Measurements from ENCODE around the gene TFDP2.
"Not testable (repeated sequence)": the region's sequence is repeated elsewhere in the genome, so short reads cannot be mapped to it uniquely, and the experiment has no call there.

Gene TFDP2

DNA sequence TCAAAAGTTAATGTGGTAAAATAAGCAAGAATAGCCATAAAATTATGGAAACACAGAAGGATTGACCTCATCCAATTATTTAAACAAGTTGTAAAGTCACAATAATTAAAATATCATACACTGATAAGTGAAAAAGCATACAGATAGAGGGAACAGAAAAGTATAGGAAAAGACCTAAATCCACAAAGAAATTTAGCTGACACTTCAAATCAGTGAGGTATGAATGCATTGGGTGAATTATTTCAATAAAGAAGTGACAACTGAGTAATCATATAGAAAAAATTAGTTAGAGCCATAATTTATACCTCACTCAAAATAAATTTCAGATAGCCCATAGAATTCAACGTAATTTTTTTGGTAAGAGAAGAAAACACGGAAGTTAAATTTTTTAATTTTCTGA is 25.1 kb downstream of the TFDP2 start:
- DNase-seq, result no peak

DNA sequence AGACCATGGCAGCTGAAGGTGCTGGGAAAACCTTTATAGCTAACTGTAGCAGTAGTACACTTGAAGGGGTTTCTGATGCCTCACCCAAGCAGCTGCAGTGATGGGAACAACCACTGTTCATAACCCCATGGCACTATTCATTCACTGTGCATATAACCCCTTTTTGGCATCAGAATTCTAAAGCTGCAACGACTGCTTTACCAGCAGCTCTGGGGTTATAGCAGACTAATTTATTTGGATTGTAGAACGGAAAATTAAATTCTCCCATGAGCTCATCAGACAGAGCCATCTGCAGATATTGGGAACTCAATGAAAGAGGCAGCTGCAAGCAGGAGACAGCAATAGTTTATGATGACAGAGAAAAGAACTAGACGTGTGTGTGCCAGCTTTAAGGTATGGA is 28.6 kb downstream of the TFDP2 start:
- no peak for DNase-seq

DNA sequence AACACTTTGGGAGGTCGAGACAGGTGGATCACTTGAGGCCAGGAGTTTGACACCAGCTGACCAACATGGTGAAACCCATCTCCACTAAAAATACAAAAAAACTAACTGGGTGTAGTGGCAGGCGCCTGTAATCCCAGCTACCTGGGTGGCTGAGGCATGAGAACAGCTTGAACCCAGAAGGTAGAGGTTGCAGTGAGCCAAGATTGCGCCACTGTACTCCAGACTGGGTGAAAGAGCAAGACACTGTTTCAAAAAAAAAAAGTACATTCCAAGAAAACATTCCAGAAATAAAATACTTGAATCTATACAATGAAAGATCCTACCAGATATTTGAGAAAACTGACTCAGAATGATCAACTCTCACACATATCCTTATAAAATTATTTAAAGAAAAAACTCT is 30.4 kb downstream of the TFDP2 start:
- no peak for DNase-seq

DNA sequence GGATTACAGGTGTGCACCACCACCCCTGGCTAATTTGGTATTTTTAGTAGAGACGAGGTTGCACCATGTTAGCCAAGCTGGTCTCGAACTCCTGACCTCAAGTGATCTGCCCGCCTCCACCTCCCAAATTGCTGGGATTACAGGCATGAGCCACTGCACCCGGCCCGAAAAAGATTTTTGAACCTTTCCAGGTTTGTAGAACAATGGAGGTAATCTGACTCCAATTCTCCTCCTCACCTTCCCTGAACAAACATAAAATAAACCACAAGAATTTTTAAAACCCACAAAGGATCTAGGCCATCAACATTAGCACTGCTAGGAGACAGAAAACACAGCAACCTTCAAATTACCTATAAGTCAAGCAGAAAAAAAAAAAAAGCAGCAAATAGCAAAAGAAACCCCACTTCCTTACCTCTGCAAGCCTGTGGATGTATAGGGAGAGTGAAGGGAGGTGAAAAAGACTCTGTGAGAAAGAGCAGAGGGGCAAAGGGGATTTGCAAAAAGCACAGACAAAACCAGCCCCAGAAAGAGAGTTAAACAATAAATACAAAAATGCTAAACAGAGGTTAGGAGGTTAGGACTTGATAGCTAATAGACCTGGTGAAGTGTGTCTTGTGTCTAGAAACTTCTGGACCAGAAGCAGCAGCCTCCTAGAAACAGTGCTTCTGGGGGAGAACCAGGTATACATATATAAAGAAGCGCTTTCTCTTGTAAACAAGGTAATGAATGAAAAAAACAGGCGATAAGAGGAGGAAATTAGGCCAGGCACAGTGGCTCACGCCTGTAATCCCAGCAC is 32.1 kb downstream of the TFDP2 start:
- no peak for DNase-seq

DNA sequence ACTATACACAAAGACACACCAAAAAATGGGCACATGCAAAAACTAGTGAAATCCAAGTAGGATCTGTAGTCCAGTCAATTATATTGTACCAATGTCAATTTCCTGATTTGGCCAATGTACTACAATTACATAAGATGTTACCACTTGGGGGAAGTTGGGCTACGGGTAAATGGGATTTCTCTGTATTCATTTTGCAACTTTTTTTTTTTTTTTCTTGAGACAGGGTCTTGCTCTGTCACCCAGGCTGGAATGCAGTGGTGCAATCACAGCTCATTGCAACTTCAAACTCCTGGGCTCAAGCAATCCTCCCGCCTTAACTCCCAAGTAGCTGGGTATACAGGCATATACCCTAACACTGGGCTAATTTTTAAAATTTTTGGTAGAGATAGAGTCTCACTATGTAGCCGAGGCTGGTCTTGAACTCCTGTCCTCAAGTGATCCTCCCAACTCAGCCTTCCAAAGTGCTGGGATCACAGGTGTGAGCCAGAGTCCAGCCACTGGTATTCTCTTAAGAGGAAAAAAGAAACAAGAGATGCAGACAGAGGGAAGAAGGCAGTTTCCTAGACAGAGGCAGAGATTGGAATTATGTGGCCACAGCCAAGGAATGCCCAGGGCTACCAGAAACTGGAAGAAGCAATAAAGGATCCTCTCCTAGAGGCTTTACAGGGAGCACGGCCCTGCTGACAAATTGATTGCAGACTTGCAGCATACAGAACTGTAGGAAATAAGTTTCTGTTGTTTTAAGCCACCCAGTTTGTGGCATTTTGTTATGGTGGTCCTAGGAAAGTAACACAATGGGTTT is 33.3 kb downstream of the TFDP2 start:
- peak; percentile 85 to 87 for DNase-seq

DNA sequence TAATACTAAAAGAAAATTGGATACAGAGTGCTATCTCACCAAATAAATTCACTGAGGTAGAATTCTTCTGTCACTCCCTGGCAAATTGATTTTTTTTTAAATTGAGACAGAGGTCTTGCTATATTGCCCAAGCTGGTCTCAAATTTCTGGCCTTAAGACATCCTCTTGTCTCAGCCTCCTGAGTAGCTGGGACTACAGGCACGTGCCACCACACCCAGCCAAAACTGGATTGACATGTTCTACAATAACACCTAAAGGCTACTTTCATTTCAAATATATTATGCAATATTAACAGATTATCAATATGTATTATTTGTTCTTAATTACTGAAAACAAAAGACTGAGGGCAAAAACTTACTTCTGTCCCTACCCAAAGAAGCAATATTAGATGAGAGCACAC is 36.7 kb downstream of the TFDP2 start:
- no peak for DNase-seq

DNA sequence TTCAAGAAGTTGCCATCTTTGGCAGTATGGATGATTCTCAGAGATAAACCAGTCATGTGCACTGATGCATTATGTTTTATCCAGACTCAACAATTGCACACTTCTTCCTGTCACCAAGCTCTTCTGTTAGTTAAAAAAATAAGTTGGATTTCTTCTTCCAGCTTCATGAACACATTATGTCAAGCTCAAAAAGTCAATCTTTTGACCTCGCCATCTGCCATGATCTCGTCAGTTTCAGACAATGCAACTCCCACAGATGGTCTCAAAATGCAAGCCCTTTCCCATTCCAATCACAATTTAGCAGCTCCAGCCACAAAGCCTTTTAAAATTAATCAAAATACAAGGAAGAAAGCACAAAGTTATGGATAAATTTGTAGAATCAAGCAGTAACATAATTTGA is 42.8 kb downstream of the TFDP2 start:
- DNase-seq, result no peak

DNA sequence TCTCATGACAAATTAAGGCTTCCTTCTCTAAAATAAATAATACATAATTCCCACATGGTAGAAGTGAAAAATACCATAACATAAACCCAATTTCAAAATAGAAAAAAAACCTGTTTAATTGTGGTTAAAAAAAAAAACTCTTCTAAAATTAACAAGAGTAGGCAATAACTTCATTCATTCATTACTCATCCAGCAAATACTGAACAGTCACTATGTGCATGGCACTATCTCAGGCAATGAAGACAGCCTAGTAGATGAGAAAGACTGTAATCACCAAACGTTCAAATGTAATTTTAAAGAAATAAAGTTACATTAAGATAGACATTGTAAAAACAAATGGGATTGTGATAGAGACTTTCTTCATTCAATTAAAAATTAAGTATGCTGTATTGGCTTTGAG is 43.4 kb downstream of the TFDP2 start:
- no peak for DNase-seq

DNA sequence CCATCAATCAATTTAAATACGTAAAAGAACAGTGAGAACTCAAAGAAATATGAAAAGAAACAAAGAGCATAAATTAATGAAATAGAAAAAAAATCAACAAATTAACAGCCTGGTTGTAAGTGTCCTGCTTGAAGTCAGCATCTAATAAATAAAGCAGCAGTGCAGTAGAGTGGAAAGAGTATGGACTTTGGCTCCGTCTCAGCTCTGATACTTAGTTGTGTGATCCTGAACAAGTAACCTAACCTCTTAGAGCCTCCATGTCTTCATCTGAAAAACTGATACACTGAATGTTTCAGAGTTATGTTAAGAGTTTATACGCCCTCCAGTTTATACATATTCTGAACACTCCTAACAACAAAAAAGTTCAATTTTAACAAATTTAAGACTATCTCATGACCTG is 44.6 kb downstream of the TFDP2 start:
- DNase-seq, result no peak

DNA sequence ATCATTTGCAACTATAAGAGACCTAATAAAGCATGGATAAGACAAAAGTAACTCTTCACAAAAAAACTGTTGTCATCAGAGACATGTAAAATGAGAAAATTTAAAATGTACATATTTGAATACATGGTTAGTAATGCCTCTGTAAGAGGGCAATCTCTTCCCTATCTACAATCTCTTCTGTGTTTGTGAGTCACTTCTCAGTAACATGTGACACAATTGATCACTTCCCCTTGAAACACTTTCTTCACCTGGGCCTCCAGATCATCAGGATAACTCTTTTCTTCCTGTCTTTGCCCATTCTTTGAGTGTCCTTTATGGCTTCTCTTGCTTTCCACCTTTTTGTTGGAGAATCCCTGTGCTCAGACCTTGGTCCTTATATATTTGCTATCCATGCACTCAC is 50.4 kb downstream of the TFDP2 start:
- DNase-seq, result peak; percentile 29 to 33

DNA sequence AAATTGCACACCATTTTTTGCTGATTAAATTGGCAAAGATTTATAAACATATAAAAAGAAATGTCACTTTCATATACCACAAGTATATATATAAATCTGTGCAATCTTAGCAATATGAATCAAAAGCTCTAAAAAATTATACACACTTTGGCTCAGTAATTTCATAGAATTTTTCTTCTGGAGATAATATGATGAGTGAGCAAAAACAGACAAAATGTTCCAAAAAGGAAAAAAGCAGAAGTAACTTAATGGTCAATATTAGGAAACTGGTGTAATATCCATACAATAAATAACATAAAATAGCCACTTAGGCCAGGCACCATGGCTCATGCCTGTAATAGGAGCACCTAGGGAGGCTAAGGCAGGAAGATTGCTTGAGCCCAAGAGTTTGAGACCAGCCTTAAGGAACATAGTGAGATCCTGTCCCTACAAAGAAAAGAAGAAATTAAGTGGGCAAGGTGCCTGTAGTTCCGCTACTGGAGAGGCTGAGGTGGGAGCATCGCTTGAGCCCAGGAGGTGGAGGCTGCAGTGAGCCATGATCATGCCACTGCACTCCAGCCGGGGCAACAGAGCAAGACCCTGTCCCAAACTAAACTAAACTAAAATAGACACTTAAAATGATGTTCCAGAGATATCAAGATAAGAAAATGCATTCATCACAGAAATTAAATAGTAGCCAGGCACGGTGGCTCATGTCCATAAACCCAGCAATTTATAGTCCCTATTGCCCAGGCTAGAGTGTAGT is 52.1 kb downstream of the TFDP2 start:
- no peak for DNase-seq

DNA sequence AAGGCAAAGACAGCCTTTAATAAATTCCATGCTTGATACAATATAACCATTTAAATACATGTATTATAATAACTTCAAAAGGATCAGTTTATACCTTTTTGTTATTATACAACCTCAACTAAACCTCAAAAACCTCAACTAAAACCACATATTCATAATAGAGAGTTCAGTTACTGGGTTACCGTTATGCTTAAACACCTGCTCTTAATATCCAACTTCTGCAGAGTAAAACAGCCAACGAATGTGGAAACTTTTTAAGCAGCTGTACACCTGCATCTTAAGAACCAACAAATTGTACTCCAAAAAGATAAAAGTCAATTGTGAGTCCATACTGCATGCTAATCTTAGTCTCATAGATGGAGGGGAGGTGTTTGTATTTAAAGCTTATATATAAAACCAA is 53.5 kb downstream of the TFDP2 start:
- DNase-seq, result no peak

DNA sequence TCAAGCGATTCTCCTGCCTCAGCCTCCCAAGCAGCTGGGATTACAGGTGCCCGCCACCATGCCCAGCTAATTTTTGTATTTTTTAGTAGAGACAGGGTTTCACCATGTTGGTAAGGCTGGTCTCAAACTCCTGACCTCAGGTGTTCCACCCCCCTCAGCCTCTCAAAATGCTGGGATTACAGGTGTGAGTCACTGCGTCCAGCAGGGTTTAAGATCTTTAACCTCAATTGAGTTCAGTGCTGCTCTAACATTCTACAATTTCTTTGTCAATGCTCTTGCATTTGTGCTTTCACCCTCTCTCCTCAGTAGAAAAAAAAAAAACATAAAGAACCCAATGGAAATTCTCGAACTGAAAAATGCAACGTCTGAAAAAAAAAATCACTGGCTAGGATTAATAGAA is 60.4 kb downstream of the TFDP2 start:
- not testable (repeated sequence) for DNase-seq

DNA sequence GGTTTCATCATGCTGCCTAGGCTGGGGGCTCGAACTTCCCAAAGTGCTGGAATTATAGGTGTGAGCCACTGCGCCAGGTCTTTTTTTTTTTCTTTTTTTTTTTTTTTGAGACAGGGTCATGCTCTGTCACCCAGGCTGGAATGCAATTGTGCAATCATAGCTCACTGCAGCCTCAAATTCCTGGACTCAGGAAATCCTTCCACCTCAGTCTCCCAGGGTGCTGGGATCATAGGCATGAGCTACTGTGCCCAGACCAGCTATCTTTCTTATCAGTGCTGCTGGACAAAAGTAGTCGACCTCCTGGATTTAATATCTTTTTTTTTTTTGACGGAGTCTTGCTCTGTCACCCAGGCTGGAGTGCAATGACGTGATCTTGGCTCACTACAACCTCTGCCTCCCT is 60.8 kb downstream of the TFDP2 start:
- DNase-seq, result no peak

DNA sequence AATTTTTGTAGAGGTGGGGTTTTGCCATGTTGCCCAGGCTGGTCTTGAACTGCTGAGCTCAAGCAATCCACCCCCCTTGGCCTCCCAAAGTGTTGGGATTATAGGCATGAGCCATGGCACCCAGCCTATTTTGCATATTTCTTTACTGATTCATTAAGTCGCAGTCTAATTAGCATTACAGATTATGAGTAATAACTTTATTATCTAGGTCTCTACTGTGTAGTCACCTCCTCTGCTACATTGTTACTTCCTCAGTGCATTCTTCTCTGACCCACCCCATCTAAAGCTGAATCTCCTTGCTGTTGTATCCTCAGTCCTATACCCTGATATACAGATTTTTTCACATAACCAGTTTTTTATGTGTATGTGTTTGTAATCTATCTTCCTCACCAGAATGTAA is 61.7 kb downstream of the TFDP2 start:
- no peak for DNase-seq

DNA sequence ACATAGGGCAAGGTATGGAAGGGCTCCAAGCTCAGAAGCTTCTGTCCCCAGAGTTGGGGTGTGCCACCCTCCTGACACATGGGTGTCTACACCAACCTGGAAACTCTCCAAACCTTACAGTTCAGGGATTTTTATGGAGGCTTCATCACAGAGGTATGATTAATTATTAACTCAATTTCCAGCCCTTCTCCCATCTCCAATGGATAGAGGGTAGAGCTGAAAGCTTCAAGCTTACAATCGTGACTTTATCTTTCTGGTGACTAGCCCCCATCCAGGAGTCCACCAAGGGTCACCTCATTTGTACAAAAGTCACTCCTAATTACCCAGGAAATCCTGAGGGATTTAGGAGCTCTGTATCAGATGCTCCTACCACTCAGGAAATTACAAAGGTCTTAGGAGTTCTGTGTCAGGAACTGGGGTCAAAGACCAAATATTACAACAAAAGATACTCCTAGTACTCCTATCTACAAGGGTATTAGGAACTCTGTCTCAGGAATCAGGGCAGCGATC is 62.7 kb downstream of the TFDP2 start:
- DNase-seq, result no peak

DNA sequence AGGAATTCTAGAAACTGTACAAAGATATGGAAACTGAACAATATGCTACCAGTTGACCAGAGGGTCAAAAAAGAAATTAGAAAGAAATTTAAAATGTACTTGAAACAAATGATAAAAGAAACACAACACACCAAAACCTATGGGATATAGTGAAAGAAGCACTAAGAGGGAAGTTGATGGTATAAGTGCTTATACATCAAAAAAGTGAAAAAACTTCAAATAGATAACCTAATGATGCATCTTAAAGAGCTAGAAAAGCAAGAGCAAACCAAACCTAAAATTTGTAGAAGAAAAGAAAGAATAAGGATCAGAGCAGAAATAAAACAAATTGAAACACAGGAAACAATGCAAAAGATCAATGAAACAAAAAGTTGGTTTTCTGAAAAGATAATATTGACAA is 68.2 kb downstream of the TFDP2 start:
- DNase-seq, result no peak

DNA sequence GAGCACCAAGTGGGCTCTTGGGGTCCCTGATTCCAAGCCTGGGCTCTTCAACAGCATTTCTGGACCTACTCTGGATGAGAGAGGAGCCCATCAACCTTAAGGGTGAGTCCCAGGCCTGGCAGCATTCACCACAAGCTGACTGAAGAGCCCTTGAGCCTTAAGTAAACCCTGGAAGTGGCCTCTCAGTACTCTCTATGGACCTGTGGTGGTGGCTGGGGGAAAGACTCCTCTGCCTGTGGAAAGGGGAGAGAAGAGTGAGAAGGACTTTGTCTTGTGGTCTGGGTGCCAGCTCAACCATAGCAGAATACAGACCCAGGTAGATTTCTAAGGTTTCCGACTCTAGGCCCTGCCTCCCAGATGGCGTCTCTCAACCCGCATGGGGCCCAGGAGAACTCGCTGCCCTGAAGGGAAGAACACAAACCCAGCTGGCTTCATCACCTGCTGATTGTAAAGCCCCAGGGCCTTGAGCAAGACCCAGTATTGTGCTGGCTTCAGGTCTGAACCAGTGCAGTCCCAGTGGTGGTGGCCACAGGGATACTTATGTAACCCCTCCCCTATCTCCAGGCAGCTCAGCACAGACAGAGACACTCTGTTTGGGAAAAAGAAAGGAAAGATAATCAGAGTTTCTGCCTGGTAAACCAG is 71.4 kb downstream of the TFDP2 start:
- no peak for DNase-seq

DNA sequence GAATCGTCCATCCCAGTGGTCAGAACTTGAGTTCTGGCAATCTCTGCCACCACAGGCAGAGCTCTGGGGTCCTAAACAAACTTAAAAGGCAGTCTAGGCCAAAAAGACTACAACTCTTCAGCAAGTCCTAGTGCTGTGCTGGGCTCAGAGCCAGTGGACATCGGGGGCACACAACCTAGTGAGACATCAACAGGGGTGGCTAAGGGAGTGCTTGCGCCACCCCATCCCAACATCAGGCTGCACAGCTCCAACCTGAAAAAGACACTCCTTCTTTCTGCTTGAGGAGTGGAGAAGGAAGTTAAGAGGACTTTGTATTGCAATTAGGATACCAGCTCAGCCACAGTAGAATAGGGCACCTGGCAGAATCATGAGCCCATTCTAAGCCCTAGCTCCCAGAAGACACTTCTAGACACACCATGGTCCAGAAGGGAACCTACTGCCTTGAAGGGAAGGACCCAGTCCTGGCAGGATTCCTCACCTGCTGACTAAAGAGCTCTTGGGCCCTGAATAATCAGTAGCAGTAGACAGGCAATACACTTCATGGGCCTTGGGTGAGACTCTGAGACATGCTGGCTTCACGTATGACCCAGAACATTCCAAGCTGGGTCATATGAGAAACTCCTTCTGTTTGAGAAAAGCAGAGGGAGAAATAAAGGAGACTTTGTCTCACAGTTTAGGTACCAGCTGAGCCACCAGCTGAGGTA is 72.0 kb downstream of the TFDP2 start:
- no peak for DNase-seq

DNA sequence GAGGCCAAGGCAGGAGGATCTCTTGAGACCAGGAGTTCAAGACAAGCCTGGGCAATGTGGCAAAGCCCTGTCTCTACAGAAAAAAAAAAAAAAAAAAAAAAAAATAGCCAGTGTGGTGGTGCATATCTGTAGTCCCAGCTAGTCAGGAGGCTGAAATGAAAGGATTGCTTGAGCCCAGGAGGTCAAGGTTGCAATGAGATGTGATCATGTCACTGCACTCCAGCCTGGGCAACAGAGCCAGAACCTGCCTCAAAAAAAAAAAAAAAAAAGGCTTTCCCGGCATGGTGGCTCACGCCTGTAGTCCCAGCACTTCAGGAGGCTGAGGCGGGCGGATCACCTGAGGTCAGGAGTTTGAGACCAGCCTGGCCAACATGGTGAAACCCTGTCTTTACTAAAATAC is 73.7 kb downstream of the TFDP2 start:
- DNase-seq, result not testable (repeated sequence)

DNA sequence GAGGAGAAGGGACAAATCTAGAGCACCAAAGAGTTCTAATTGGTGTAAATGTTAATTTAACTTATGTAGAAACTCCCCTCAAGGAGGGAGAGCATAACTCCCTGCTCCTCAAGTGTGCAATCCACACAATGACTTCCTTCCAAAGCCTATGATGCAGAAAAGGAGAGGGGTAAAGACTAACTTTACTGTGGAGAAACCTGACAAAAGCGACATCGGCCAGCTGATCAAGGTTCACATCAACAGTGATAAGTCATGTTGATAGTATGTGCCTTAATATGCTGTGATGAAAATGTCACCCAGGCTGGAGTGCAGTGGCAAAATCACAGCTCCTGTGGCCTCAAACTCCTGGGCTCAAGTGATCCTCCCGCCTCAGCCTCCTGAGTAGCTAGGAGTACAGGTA is 76.5 kb downstream of the TFDP2 start:
- no peak for DNase-seq

DNA sequence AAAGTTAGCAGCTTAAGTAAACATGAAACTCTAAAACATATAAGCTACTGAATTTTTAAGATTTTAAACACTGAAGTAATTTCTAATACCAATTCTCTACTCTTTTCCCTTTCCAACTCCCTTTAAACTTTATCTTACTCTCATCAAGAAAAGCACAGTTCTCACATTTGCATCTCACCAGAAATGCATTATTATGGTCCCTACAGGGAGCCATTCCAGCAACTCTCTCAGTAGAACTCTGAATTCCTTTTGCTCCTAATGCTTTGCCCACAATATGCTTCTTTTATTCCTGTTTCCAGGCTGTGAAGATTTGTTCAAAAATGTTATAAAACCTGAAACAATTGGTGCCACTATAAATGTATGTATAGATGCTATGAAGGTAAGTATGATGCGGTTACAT is 83.4 kb downstream of the TFDP2 start:
- DNase-seq, result no peak
